K562 (cell line): ENCODE data around the gene RGS14. TPM values are rescaled to one million over a fixed set of nuclear protein-coding genes. Genes with fewer than 3 reads are reported as not detected.

Source experiments
- ATAC-seq: fragments of 200-7000 bp; cut with Tn5 transposase; 3 replicates; pipeline ENCODE4 v1.9.1; 2020; ENCODE audit warnings: moderate library complexity
- BruUV-seq: library from RNA; stranded (reverse); fragments of 400-500 nt; replicated peaks from 2 replicates; lab custom pipeline; 2021; lab: Mats Ljungman, UMichigan
- CTCF ChIA-PET: fragments of 300-600 bp; formaldehyde crosslinking; extraction: SDS; loops from one replicate; lab custom pipeline; 2021; ENCODE audit warnings: low intra/inter-chr PET ratio; lab: Yijun Ruan, JAX
- POLR2A ChIA-PET: fragments of 300-600, 350-650 bp; sonication (Branson Sonifier 250); formaldehyde crosslinking; extraction: SDS; loops from one replicate; lab custom pipeline; 2021; ENCODE audit warnings: antibody characterized with exemption, inconsistent platforms; lab: Yijun Ruan, JAX
- DNase-seq, 4 experiments: peaks; one replicate each; pipeline versions ENCODE4 v3.0.0 to v3.0.0-alpha.2; 2011 to 2018; ENCODE audit warnings: low spot score in 3 of 4, mixed read lengths in 3 of 4; ENCODE audit errors: extremely low read depth in 1 of 4
- FAIRE-seq: peaks from 2 replicates; lab custom pipeline; 2011; peaks lifted over from hg19 to GRCh38; lab: Jason Lieb, UNC
- H2AFZ ChIP-seq: 2 replicates; pipeline ENCODE4 v1.6.0; 2011; ENCODE audit warnings: low read depth, low read length, control low read depth, inconsistent platforms
- H3K27ac ChIP-seq: fragments of 200-600 bp; 3 replicates; pipeline ENCODE4 v1.8.0; 2011; ENCODE audit warnings: low read depth, mild to moderate bottlenecking, control low read depth, inconsistent platforms, low read length, moderate library complexity, mixed read lengths; ENCODE audit errors: extremely low read depth
- H3K27me3 ChIP-seq, 2 experiments: fragments of 300-600 bp in 1 of 2; 2 replicates in 1 of 2; 3 replicates in 1 of 2; pipeline versions ENCODE4 v1.6.0 to v1.8.0; 2011; ENCODE audit warnings: inconsistent platforms in 2 of 2, low read length in 2 of 2, mild to moderate bottlenecking in 1 of 2, mixed read lengths in 1 of 2, moderate library complexity in 1 of 2; ENCODE audit not compliant: control insufficient read depth in 2 of 2, insufficient read depth in 2 of 2
- H3K36me3 ChIP-seq: fragments of 300-600 bp; 3 replicates; pipeline ENCODE4 v1.8.0; 2011; ENCODE audit warnings: mild to moderate bottlenecking, low read length, inconsistent platforms; ENCODE audit not compliant: control insufficient read depth, insufficient read depth
- H3K4me1 ChIP-seq, 2 experiments: fragments of 200-600 bp in 1 of 2; replicated peaks in 1 of 2; 2 replicates in 1 of 2; 3 replicates in 1 of 2; pipeline versions ENCODE4 v1.5.1 to v1.8.0; 2011; ENCODE audit warnings: inconsistent platforms in 2 of 2, low read length in 2 of 2, mild to moderate bottlenecking in 1 of 2, mixed read lengths in 1 of 2, moderate library complexity in 1 of 2; ENCODE audit not compliant: control insufficient read depth in 2 of 2, insufficient read depth in 2 of 2
- H3K4me2 ChIP-seq: 2 replicates; pipeline ENCODE4 v1.6.1; 2011; ENCODE audit warnings: low read length, control low read depth, inconsistent platforms, mixed read lengths; ENCODE audit not compliant: insufficient read depth
- H3K4me3 ChIP-seq: fragments of 200-600 bp; sonication (generic), shearing (Covaris generic); 2 replicates; pipeline ENCODE4 v1.5.1; 2016; ENCODE audit warnings: control low read depth, inconsistent platforms
- H3K79me2 ChIP-seq: fragments of 200-600 bp; 3 replicates; pipeline ENCODE4 v1.8.0; 2011; ENCODE audit warnings: low read length, inconsistent platforms; ENCODE audit not compliant: control insufficient read depth, insufficient read depth
- H3K9ac ChIP-seq, 2 experiments: 2 replicates each; pipeline versions ENCODE4 v1.6.0 to v1.6.1; 2011; ENCODE audit warnings: low read depth in 2 of 2, low read length in 2 of 2, control low read depth in 1 of 2, inconsistent platforms in 1 of 2, mild to moderate bottlenecking in 1 of 2, mixed read lengths in 1 of 2; ENCODE audit not compliant: insufficient read depth in 1 of 2
- H3K9me1 ChIP-seq: one replicate; pipeline ENCODE4 v1.6.0; 2011; ENCODE audit warnings: inconsistent platforms, mild to moderate bottlenecking, low read length, moderate library complexity; ENCODE audit not compliant: control insufficient read depth, insufficient read depth
- H3K9me3 ChIP-seq: replicated peaks from 2 replicates; pipeline ENCODE4 v1.5.1; 2011; ENCODE audit warnings: low read depth, low read length, inconsistent platforms; ENCODE audit not compliant: control insufficient read depth, insufficient read depth
- H4K20me1 ChIP-seq: replicated peaks from 2 replicates; pipeline ENCODE4 v1.6.1; 2011; ENCODE audit warnings: low read length, inconsistent platforms, mixed read lengths; ENCODE audit not compliant: control insufficient read depth, insufficient read depth
- ERF ChIP-seq: fragments of 450-650 bp; formaldehyde crosslinking; IDR thresholded peaks from 2 replicates; pipeline ENCODE4 v1.4.0; 2020; ENCODE audit warnings: mild to moderate bottlenecking, mixed read lengths
- ETS1 ChIP-seq: conservative IDR thresholded peaks from 2 replicates; pipeline ENCODE4 v1.6.1; 2011; ENCODE audit warnings: low read depth, mild to moderate bottlenecking, low read length; ENCODE audit not compliant: control insufficient read depth
- HCFC1 ChIP-seq: IDR thresholded peaks from 2 replicates; pipeline ENCODE4 v1.6.1; 2012; ENCODE audit warnings: low read depth, low read length, improper control_type of control experiment
- HNRNPH1 ChIP-seq: fragments of 200-400 bp; formaldehyde crosslinking; optimal IDR thresholded peaks from 2 replicates; pipeline ENCODE3; 2017; ENCODE audit warnings: low read depth, mild to moderate bottlenecking, low read length, moderate library complexity
- NFE2L1 ChIP-seq: fragments of 450-650 bp; IDR thresholded peaks from 2 replicates; pipeline ENCODE4 v1.6.1; 2016; ENCODE audit warnings: missing genetic modification characterization, low read depth, mild to moderate bottlenecking, missing compliant biosample characterization, moderate library complexity, borderline replicate concordance
- NR3C1 ChIP-seq: sonication (generic); formaldehyde crosslinking; IDR thresholded peaks from 2 replicates; pipeline ENCODE4 v1.8.1; 2022; ENCODE audit warnings: missing genetic modification reagents
- RBBP5 ChIP-seq: fragments of 200-600 bp; sonication (generic); IDR thresholded peaks from 2 replicates; pipeline ENCODE4 v1.6.1; 2012; ENCODE audit warnings: borderline replicate concordance, mild to moderate bottlenecking, low read length, control low read depth, inconsistent platforms; ENCODE audit not compliant: insufficient read depth, poor library complexity, severe bottlenecking
- RBFOX2 ChIP-seq: fragments of 200-400 bp; formaldehyde crosslinking; IDR thresholded peaks from 2 replicates; pipeline ENCODE4 v1.6.1; 2017; ENCODE audit warnings: low read depth, mild to moderate bottlenecking, low read length, moderate library complexity
- RBM22 ChIP-seq: fragments of 200-400 bp; formaldehyde crosslinking; IDR thresholded peaks from 2 replicates; pipeline ENCODE4 v1.6.1; 2018; ENCODE audit warnings: low read length, low read depth; ENCODE audit not compliant: poor library complexity, severe bottlenecking
- SUPT5H ChIP-seq: fragments of 450-650 bp; IDR thresholded peaks from 2 replicates; pipeline ENCODE4 v1.6.1; 2016
- TBL1XR1 ChIP-seq, 2 experiments: IDR thresholded peaks; 2 replicates each; pipeline ENCODE4 v1.6.1; 2012; ENCODE audit warnings: improper control_type of control experiment in 2 of 2, low read length in 2 of 2, mild to moderate bottlenecking in 1 of 2
- TCFL5 ChIP-seq: fragments of 250-450 bp; sonication (Bioruptor Pico); conservative IDR thresholded peaks from 2 replicates; pipeline ENCODE4 v1.6.1; 2021; ENCODE audit warnings: mild to moderate bottlenecking, moderate library complexity, matching md5 sums
- ZBTB1 ChIP-seq: sonication (generic); formaldehyde crosslinking; IDR thresholded peaks from 2 replicates; pipeline ENCODE4 v1.8.1; 2023; ENCODE audit warnings: missing genetic modification reagents, low read depth, mild to moderate bottlenecking, borderline replicate concordance
- ZBTB43 ChIP-seq: sonication (generic); formaldehyde crosslinking; IDR thresholded peaks from 2 replicates; pipeline ENCODE4 v1.8.0; 2023; ENCODE audit warnings: mild to moderate bottlenecking, missing genetic modification reagents
- ZKSCAN1 ChIP-seq: fragments of 150-350 bp; IDR thresholded peaks from 2 replicates; pipeline ENCODE4 v1.6.1; 2016; ENCODE audit warnings: low read depth, low read length
- ZNF175 ChIP-seq: fragments of 200-800 bp; sonication (Bioruptor generic); IDR thresholded peaks from 2 replicates; pipeline ENCODE4 v1.6.1; 2016; ENCODE audit warnings: low read depth, mild to moderate bottlenecking, missing genetic modification characterization, missing compliant biosample characterization
- ZNF197 ChIP-seq: fragments of 200-800 bp; sonication (Bioruptor generic); IDR thresholded peaks from 2 replicates; pipeline ENCODE4 v1.6.1; 2016; ENCODE audit warnings: low read depth, missing genetic modification characterization, missing compliant biosample characterization
- ZNF280A ChIP-seq: fragments of 450-650 bp; IDR thresholded peaks from 2 replicates; pipeline ENCODE4 v1.6.1; 2018; ENCODE audit warnings: mild to moderate bottlenecking, low read depth; ENCODE audit not compliant: partially characterized antibody
- ZNF408 ChIP-seq: fragments of 250-450 bp; sonication (Bioruptor Pico); IDR thresholded peaks from 2 replicates; pipeline ENCODE4 v1.4.0; 2020; ENCODE audit warnings: low read depth, mild to moderate bottlenecking, moderate library complexity
- ZNF583 ChIP-seq: fragments of 250-450 bp; sonication (Bioruptor Pico); IDR thresholded peaks from 2 replicates; pipeline ENCODE4 v1.4.0; 2020
- WGBS: fragments of 100-300 bp; shearing (Covaris generic); methylation state at CpG from one replicate; pipeline ENCODE4 v1.1.6; 2016; ENCODE audit warnings: low coverage, mixed read lengths; ENCODE audit not compliant: insufficient coverage; ENCODE audit errors: missing lambda C conversion rate; 5-methylcytosine and 5-hydroxymethylcytosine counted together
- in situ Hi-C: fragments of 300-500 bp; cut with MboI; formaldehyde crosslinking; loops from 4 replicates; pipeline ENCODE4 v1.15.0; 2018; ENCODE audit warnings: inconsistent platforms, mixed read lengths
- intact Hi-C: fragments of 100-400 bp; cut with micrococcal nuclease; formaldehyde crosslinking; loops from 2 replicates; pipeline ENCODE4 v1.14.2; 2022
- polyA plus RNA-seq, 8 experiments: library from polyadenylated mRNA; depleted of rRNA in 4 of 8; stranded (reverse) in 5 of 8; unstranded in 3 of 8; fragments of >200 nt; fragmentation: Nextera tagmentation in 2 of 8; fragmentation: Illumina TruSeq in 1 of 8; extraction: Ambion mirVana in 2 of 8; extraction: Trizol in 1 of 8; gene quantifications; 2 replicates each; pipeline versions ENCODE4 v1.2.1 to v1.2.3, GENCODE V29; 2011 to 2014; ENCODE audit warnings: inconsistent platforms in 1 of 8, missing spikeins in 1 of 8
- total RNA-seq, 7 experiments: library from RNA; depleted of rRNA in 6 of 7; stranded (reverse); fragments of >200 nt in 6 of 7; fragmentation: Illumina TruSeq in 2 of 7; extraction: Trizol in 2 of 7; gene quantifications; 2 replicates each; pipeline versions ENCODE4 v1.2.1 to v1.2.3, GENCODE V29; 2011 to 2021; ENCODE audit warnings: low replicate concordance in 1 of 7

RGS14 gene
- total and polyA plus RNA-seq, 9 of the 15 experiments (the other 6 are each of a cell fraction or from before 2014, with no cell fraction given), result 0.28 to 75.9 (median 34.5) TPM

- Histone ChIP-seq H3K27ac (peak overlapping the region; percentile 100), H3K36me3 (peaks cover 16% of the 10 kb centered on the region; the same call in 2 of the 3 replicates), H4K20me1 (no peaks in the 10 kb centered on the region), H3K9me3 (no peaks in the 10 kb centered on the region), H2AFZ (peak overlapping the region; percentile 29; the same call in 1 of the 2 replicates), H3K4me2 (peak overlapping the region; percentile 95), H3K4me1 (peaks cover 23 to 77% of the 10 kb centered on the region in 2 experiments), H3K79me2 (peaks cover 12% of the 10 kb centered on the region; the same call in 2 of the 3 replicates), H3K27me3 (no peaks in the 10 kb centered on the region), H3K9ac (peak overlapping the region; percentile 97 to 98), H3K9me1 (no peaks in the 10 kb centered on the region), H3K4me3 (peak overlapping the region; percentile 62)
- FAIRE-seq (no peak), ATAC-seq (peak; percentile 15), DNase-seq (no peak)
- no peak for TF ChIP-seq ZNF280A
- TF ChIP-seq ZKSCAN1, result no peak
- no peak for TF ChIP-seq ETS1
- TF ChIP-seq ZBTB1 (CRISPR knock-in tag), result no peak
- TF ChIP-seq ZNF583 (CRISPR knock-in tag), result no peak
- TF ChIP-seq RBFOX2, result no peak
- TF ChIP-seq TCFL5 (CRISPR knock-in tag), result no peak
- TF ChIP-seq TBL1XR1 (IDR thresholded peaks at IDR 0.05; ENCODE audit: low read length in 2 of 2), result no peak
- TF ChIP-seq RBM22, result peak; percentile 6
- peak; percentile 26 for TF ChIP-seq RBBP5
- TF ChIP-seq ZNF197 (CRISPR knock-in tag), result no peak
- no peak for TF ChIP-seq ZNF175 (CRISPR knock-in tag)
- 0 out of 2 replicates have a peak, but pooled peaks have one; percentile 41 for TF ChIP-seq NR3C1 (CRISPR knock-in tag)
- TF ChIP-seq ERF, result 0 out of 2 replicates have a peak, but pooled peaks have one; percentile 34
- no peak for TF ChIP-seq HCFC1
- TF ChIP-seq ZNF408, result no peak
- TF ChIP-seq ZBTB43, result no peak
- TF ChIP-seq HNRNPH1, result no peak
- TF ChIP-seq SUPT5H, result no peak
- no peak for TF ChIP-seq NFE2L1
- in situ Hi-C loops (no loop called here), intact Hi-C loops (no loop called here)
- BruUV-seq, result no TSS peak
- 0% methylated on average over 2 of the region's 23 CpGs for WGBS
- POLR2A ChIA-PET, result interaction anchor here (1.3 to 2.5 kb wide), 3 partner anchors 10 to 144 kb away, joined by 3 to 9 read pairs (median 6); no protein-coding TSS in a partner anchor
- CTCF ChIA-PET, result interaction anchor here (1.3 kb wide), 1 partner anchor 145 kb away, joined by 5 read pairs; no protein-coding TSS in a partner anchor
These were observed 46.4 kb upstream of the RGS14 start for GRCh38 chr5:177311392-177311722.
